K562 (cell line): ENCODE measurements around the gene RFC2.

Source experiments
- BRF2 ChIP-seq: IDR thresholded peaks from 3 replicates; pipeline ENCODE4 v1.6.1; 2011; ENCODE audit warnings: borderline replicate concordance, mild to moderate bottlenecking; ENCODE audit not compliant: insufficient read length, insufficient read depth
- CBX8 ChIP-seq: fragments of 200-600 bp; sonication (generic); IDR thresholded peaks from 2 replicates; pipeline ENCODE4 v1.6.1; 2012; ENCODE audit warnings: borderline replicate concordance, mixed run types, low read depth, mild to moderate bottlenecking, moderate library complexity, mixed read lengths, low read length, control low read depth, inconsistent platforms; ENCODE audit not compliant: poor library complexity, severe bottlenecking; ENCODE audit errors: extremely low read depth
- E2F1 ChIP-seq: sonication (generic); formaldehyde crosslinking; IDR thresholded peaks from 2 replicates; pipeline ENCODE4 v1.8.1; 2023; ENCODE audit warnings: mild to moderate bottlenecking, missing genetic modification reagents, moderate library complexity
- ERF ChIP-seq: fragments of 450-650 bp; formaldehyde crosslinking; IDR thresholded peaks from 2 replicates; pipeline ENCODE4 v1.4.0; 2020; ENCODE audit warnings: mild to moderate bottlenecking, mixed read lengths
- LCOR ChIP-seq: sonication (generic); formaldehyde crosslinking; IDR thresholded peaks from 2 replicates; pipeline ENCODE4 v1.8.0; 2022; ENCODE audit warnings: mild to moderate bottlenecking, missing genetic modification reagents
- MXD1 ChIP-seq: fragments of 250-450 bp; sonication (Bioruptor Pico); IDR thresholded peaks from 2 replicates; pipeline ENCODE4 v1.8.0; 2021; ENCODE audit warnings: borderline replicate concordance, mild to moderate bottlenecking, moderate library complexity; ENCODE audit not compliant: poor library complexity, severe bottlenecking
- POLR2AphosphoS5 ChIP-seq: IDR thresholded peaks from 2 replicates; pipeline ENCODE4 v1.6.1; 2011; ENCODE audit warnings: mild to moderate bottlenecking, low read depth, low read length, moderate library complexity; ENCODE audit not compliant: control insufficient read depth, insufficient read depth
- REST ChIP-seq, 2 experiments: fragments of 450-650 bp; formaldehyde crosslinking in 1 of 2; IDR thresholded peaks; 2 replicates each; pipeline versions ENCODE4 v1.4.0 to v1.6.1; 2014 to 2020; ENCODE audit warnings: mild to moderate bottlenecking in 2 of 2, borderline replicate concordance in 1 of 2, low read depth in 1 of 2
- SMARCE1 ChIP-seq: fragments of 450-650 bp; IDR thresholded peaks from 2 replicates; pipeline ENCODE4 v1.7.1; 2016; ENCODE audit warnings: mild to moderate bottlenecking
- STAT6 ChIP-seq: sonication (generic); formaldehyde crosslinking; IDR thresholded peaks from 2 replicates; pipeline ENCODE4 v1.8.1; 2023; ENCODE audit warnings: mild to moderate bottlenecking, missing genetic modification reagents

GRCh38 chr7:74221713-74222112, 32.5 kb downstream of the RFC2 start:
- no peak for TF ChIP-seq ERF (CRISPR knock-in tag)
- no peak for TF ChIP-seq POLR2AphosphoS5
- TF ChIP-seq STAT6 (CRISPR knock-in tag), result no peak
- no peak for TF ChIP-seq REST (IDR thresholded peaks at IDR 0.05; ENCODE audit: borderline replicate concordance)
- no peak for TF ChIP-seq REST (CRISPR knock-in tag; IDR thresholded peaks at IDR 0.05; ENCODE audit: low read depth)
- TF ChIP-seq BRF2, result no peak
- no peak for TF ChIP-seq CBX8
- TF ChIP-seq E2F1 (CRISPR knock-in tag), result no peak
- TF ChIP-seq SMARCE1, result no peak
- TF ChIP-seq LCOR (CRISPR knock-in tag), result no peak
- no peak for TF ChIP-seq MXD1 (CRISPR knock-in tag)
